ENCODE results near the gene SKAP1. TPM values are rescaled to one million over a fixed set of nuclear protein-coding genes. Genes with fewer than 3 reads are reported as not detected.

SKAP1 gene
- total RNA-seq, 1 experiment from 2014 or later = not detected

DNA sequence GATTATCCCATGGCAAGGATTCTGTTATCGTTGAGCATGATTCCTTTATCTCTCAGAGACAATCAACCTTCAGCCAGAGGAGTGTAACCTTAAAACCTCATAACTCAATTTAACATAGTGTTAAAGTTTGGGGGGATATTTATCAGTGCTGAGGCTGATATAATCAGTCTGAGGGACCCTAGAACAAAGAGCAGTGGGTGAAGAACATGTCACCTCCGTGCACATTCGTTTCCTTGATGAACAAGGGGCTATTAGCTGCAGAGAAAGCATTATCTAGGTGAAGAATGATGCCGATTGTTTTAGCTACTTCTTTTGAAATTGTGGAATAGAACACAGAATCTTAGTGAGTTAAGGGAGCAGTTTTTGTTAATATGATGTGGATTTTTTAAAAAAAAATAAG, 99.1 kb downstream of the SKAP1 start:
- ChIA-PET POLR2A (interaction anchor here (0.6 kb wide), 1 partner anchor 17 kb away, joined by 3 read pairs; no protein-coding TSS in a partner anchor), CTCF (interaction anchor here (0.6 to 1.3 kb wide), 2 partner anchors 68 to 157 kb away, joined by 4 read pairs; no protein-coding TSS in a partner anchor)
- TF ChIP-seq, protein P1, sequence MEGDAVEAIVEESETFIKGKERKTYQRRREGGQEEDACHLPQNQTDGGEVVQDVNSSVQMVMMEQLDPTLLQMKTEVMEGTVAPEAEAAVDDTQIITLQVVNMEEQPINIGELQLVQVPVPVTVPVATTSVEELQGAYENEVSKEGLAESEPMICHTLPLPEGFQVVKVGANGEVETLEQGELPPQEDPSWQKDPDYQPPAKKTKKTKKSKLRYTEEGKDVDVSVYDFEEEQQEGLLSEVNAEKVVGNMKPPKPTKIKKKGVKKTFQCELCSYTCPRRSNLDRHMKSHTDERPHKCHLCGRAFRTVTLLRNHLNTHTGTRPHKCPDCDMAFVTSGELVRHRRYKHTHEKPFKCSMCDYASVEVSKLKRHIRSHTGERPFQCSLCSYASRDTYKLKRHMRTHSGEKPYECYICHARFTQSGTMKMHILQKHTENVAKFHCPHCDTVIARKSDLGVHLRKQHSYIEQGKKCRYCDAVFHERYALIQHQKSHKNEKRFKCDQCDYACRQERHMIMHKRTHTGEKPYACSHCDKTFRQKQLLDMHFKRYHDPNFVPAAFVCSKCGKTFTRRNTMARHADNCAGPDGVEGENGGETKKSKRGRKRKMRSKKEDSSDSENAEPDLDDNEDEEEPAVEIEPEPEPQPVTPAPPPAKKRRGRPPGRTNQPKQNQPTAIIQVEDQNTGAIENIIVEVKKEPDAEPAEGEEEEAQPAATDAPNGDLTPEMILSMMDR (IDR thresholded peaks at IDR 0.05; ENCODE audit: unreplicated experiment) = no peak
- Mint-ChIP-seq H3K27ac (ENCODE audit: low read depth, unreplicated experiment) (no peak overlapping the region), H3K9me3 (ENCODE audit: unreplicated experiment) (no peaks in the 10 kb centered on the region), H3K4me3 (ENCODE audit: unreplicated experiment) (no peak overlapping the region), H3K36me3 (ENCODE audit: insufficient read depth, unreplicated experiment) (no peaks in the 10 kb centered on the region), H3K27me3 (ENCODE audit: insufficient read depth, unreplicated experiment) (peaks cover 69% of the 10 kb centered on the region), H3K4me1 (ENCODE audit: insufficient read depth, unreplicated experiment) (no peaks in the 10 kb centered on the region)
- BruUV-seq (replicated peaks) = no TSS peak
- intact Hi-C loops (cut with micrococcal nuclease) = no loop called here
- DNase-seq (ENCODE audit: unreplicated experiment) = no peak

DNA sequence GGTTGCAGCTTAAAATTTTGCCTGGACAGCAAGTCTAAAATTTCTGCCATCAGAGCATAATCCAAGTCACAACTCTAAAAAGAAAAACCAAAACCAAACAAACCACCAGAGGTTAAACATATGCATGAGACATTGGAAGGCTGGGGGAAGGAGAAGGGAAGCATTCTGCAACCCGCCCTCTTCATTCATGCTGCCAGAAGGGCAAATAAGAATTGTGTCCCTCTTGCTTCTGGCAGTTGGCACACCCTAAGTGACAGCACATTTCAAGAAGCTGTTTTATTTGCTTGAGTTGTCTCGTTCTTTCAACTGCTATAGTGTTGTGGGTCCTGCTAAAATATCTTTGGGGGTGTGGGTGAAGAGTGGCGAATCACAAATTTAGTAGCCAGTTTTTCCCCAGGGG, 99.6 kb downstream of the SKAP1 start:
- TF ChIP-seq, protein P1 (IDR thresholded peaks at IDR 0.05; ENCODE audit: unreplicated experiment) = no peak
- BruUV-seq (replicated peaks) = no TSS peak
- intact Hi-C loops (cut with micrococcal nuclease) = no loop called here
- Mint-ChIP-seq H3K4me3 (ENCODE audit: unreplicated experiment) (no peak overlapping the region), H3K36me3 (ENCODE audit: insufficient read depth, unreplicated experiment) (no peaks in the 10 kb centered on the region), H3K9me3 (ENCODE audit: unreplicated experiment) (no peaks in the 10 kb centered on the region), H3K4me1 (ENCODE audit: insufficient read depth, unreplicated experiment) (no peaks in the 10 kb centered on the region), H3K27ac (ENCODE audit: low read depth, unreplicated experiment) (no peak overlapping the region), H3K27me3 (ENCODE audit: insufficient read depth, unreplicated experiment) (peaks cover 69% of the 10 kb centered on the region)
- CTCF ChIA-PET = interaction anchor here (0.6 to 1.3 kb wide), 2 partner anchors 67 to 157 kb away, joined by 4 read pairs; no protein-coding TSS in a partner anchor
- DNase-seq (ENCODE audit: unreplicated experiment) = no peak
- POLR2A ChIA-PET = interaction anchor here (0.6 kb wide), 1 partner anchor 16 kb away, joined by 3 read pairs; no protein-coding TSS in a partner anchor

DNA sequence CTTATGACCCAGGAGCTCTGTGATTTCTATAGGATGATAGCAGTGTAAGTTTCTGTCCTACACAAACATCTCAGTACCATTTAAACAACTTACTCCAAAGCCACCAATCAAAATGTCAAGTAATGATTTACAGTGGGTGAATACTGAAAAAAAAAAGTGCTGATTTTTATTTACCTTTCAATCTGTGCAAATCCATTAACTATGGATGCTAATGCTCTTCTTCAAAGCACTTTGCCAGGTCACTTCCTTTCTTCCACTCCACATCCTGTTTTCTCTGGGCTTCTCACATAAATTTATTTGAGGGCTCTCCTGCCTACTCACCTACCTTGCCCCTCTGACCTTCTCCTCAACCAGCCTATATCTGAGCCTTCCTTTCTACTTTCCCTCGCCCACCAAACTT, 101.6 kb downstream of the SKAP1 start:
- ChIA-PET CTCF (interaction anchor here (0.6 to 0.7 kb wide), 2 partner anchors 79 to 155 kb away, joined by 3 to 4 read pairs; no protein-coding TSS in a partner anchor), POLR2A (no interaction called here)
- Mint-ChIP-seq H3K4me3 (ENCODE audit: unreplicated experiment) (no peak overlapping the region), H3K9me3 (ENCODE audit: unreplicated experiment) (no peaks in the 10 kb centered on the region), H3K4me1 (ENCODE audit: insufficient read depth, unreplicated experiment) (no peaks in the 10 kb centered on the region), H3K27ac (ENCODE audit: low read depth, unreplicated experiment) (no peak overlapping the region), H3K36me3 (ENCODE audit: insufficient read depth, unreplicated experiment) (no peaks in the 10 kb centered on the region), H3K27me3 (ENCODE audit: insufficient read depth, unreplicated experiment) (peaks cover 78% of the 10 kb centered on the region)
- no peak for DNase-seq (ENCODE audit: unreplicated experiment)
- no TSS peak for BruUV-seq (replicated peaks)
- TF ChIP-seq, protein P1 (IDR thresholded peaks at IDR 0.05; ENCODE audit: unreplicated experiment) = no peak
- intact Hi-C loops (cut with micrococcal nuclease) = no loop called here

DNA sequence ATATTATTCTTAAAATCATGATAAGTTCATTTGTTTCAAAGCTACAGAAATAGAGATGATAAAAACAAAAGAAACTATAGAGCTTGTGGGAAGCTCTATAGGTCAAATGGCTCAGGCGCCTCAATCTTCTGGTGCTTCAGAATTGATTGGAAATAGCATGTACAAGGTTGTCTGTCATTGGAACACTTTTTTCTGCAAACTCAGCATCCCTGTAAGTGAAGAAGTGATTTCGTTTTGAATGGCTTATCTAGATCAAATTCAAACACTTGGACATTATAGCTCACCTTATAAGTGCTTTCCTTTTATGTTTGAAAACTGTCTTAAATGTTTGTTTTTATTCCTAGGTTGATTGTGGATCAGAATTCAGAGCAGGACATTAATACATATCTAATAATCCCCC, 103.7 kb downstream of the SKAP1 start:
- no TSS peak for BruUV-seq (replicated peaks)
- no peaks in the 10 kb centered on the region for H3K36me3 Mint-ChIP-seq (ENCODE audit: insufficient read depth, unreplicated experiment)
- no peaks in the 10 kb centered on the region for H3K9me3 Mint-ChIP-seq (ENCODE audit: unreplicated experiment)

More for the DNA sequence above, 103.7 kb downstream of the SKAP1 start:
- peaks cover 98% of the 10 kb centered on the region for H3K27me3 Mint-ChIP-seq (ENCODE audit: insufficient read depth, unreplicated experiment)
- H3K4me3 Mint-ChIP-seq (ENCODE audit: unreplicated experiment) = no peak overlapping the region
- intact Hi-C loops (cut with micrococcal nuclease) = no loop called here
- H3K27ac Mint-ChIP-seq (ENCODE audit: low read depth, unreplicated experiment) = no peak overlapping the region
- POLR2A ChIA-PET = no interaction called here
- CTCF ChIA-PET = interaction anchor here (0.7 to 1.2 kb wide), 2 partner anchors 18 to 64 kb away, joined by 3 read pairs; no protein-coding TSS in a partner anchor
- no peaks in the 10 kb centered on the region for H3K4me1 Mint-ChIP-seq (ENCODE audit: insufficient read depth, unreplicated experiment)
- DNase-seq (ENCODE audit: unreplicated experiment) = no peak
- TF ChIP-seq, protein P1 (IDR thresholded peaks at IDR 0.05; ENCODE audit: unreplicated experiment) = no peak

All from MCF 10A (cell line).